ENCODE data around the gene PAN3. TPM values are rescaled to one million over a fixed set of nuclear protein-coding genes. Genes with fewer than 3 reads are reported as not detected.

The PAN3 gene
- total RNA-seq, 2 experiments from 2014 or later: 26.0 to 28.3 TPM

DNA sequence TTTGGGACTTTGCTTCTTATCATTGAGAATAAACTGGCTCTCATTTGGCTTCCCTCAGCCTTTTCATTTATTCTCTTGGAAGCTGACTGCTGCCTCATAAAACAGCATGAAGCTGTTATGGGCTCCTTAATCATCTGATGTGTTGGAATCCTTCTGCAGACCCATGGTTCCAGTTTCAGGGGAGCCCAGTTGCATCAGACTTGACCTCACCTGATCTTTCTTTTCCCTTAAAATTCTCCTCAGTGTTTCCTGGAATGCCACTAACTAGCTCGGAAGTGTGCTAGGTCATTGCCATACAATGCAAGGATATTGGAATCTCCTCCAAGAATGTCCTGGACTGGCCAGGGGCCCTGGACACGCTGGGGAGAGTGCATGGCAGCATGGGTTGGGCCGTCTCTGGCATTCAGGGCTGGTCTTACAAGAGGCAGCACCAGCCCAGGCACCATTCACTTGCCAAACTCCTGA lies 197.9 kb downstream of the PAN3 start:
- Mint-ChIP-seq H3K27me3 (no peaks in the 10 kb centered on the region), H3K4me3 (no peak overlapping the region), H3K36me3 (no peaks in the 10 kb centered on the region), H3K9me3 (no peaks in the 10 kb centered on the region), H3K4me1 (ENCODE audit: low read depth) (peaks cover 5% of the 10 kb centered on the region), H3K27ac (no peak overlapping the region)
- intact Hi-C loops (cut with micrococcal nuclease): no loop called here
- no peak for DNase-seq
- CTCF ChIA-PET: no interaction called here
- POLR2A ChIA-PET: no interaction called here

DNA sequence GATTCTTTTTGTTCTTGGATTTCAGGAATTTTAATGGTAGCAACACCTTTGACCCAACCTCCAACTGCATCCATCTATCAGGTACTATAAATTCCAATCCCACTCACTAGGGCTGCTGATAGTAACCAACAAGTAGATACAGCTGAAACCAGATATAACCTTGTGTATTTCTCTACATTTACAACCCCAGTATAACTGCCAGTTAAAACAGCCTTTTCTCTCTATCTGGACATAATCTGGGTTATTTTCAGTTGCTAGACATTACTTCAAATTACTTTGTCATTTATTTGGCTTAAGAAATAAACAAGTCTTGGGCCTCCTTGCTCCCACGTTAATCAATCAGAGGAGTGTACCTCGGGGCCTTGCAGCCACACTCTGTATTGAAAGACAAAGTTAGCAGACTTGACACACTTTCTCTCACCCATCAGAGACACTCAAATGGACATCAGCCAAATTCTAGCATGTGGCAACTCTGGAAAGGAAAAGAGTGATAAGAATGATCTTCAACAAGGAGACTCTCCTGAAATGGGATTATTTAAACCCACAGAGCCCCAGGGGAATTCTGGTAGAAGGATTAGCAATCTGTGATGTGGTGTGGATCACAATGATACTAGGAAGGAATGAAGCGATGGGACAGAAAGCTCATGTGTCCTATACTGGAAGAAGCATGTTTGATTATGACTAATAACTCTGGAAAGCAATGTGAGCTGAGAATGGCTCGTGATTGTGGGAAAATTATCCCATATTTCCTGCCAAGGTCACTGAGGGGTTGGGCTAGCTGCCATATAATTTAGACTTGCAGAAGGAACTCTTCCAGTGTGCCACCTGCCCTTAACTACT lies 199.0 kb downstream of the PAN3 start:
- no peaks in the 10 kb centered on the region for H3K9me3 Mint-ChIP-seq
- no peak overlapping the region for H3K4me3 Mint-ChIP-seq
- CTCF ChIA-PET: no interaction called here
- no peak overlapping the region for H3K27ac Mint-ChIP-seq
- peaks cover 5% of the 10 kb centered on the region for H3K4me1 Mint-ChIP-seq (ENCODE audit: low read depth)
- POLR2A ChIA-PET: no interaction called here
- H3K27me3 Mint-ChIP-seq: no peaks in the 10 kb centered on the region
- no peak for DNase-seq
- H3K36me3 Mint-ChIP-seq: no peaks in the 10 kb centered on the region
- intact Hi-C loops (cut with micrococcal nuclease): no loop called here

DNA sequence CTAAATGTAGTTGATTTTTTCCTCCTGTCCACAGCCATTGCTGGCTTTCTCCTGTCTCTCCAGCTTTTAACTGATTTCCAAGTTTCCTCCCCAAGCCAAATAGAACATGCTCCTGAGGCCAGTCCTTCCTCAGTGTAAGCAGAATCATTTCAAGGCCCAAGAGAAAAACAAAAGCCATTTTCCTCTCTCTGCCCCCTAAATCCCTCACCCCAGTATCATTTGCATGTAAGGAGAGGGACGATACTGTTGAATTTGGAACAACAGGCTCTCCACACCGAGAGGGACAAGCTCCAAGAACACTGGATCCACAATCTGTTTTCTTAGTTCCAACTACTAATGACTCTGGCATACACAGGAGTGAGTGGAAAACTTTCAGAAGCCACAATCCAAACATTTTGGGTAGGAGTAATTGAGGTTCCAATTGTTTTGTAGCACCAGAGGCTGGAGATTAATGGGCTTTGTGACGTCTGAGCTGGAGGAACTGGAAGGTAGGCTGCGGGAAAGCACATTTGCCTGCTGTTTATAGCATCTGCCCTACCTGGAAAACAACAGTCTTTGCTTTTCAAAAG lies 199.7 kb downstream of the PAN3 start:
- no peak for DNase-seq
- intact Hi-C loops (cut with micrococcal nuclease): no loop called here
- H3K9me3 Mint-ChIP-seq: no peaks in the 10 kb centered on the region
- H3K27me3 Mint-ChIP-seq: no peaks in the 10 kb centered on the region
- ChIA-PET CTCF (no interaction called here), POLR2A (no interaction called here)
- no peak overlapping the region for H3K4me3 Mint-ChIP-seq
- H3K36me3 Mint-ChIP-seq: no peaks in the 10 kb centered on the region
- H3K27ac Mint-ChIP-seq: no peak overlapping the region
- H3K4me1 Mint-ChIP-seq (ENCODE audit: low read depth): peaks cover 5% of the 10 kb centered on the region

DNA sequence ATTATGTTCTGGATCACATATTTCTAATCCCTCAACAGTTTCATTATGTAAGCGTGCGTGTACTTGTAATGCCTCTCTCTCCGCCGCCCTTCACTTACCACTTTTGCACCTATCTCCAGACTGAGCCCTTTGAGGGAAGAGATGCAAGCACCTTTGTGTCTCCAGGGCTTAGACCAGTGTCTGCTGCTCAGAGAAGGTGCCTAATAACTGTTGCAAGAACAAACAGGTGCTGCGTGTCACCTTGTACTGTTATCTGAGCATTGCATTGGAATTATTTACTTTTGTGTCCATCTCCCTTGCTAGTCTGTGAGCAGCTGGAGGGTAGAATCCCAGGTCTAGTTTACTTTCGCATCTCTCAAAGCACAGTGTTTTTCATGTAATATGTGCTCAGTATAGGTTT lies 200.4 kb downstream of the PAN3 start:
- no peak for DNase-seq
- Mint-ChIP-seq H3K4me1 (ENCODE audit: low read depth) (peaks cover 5% of the 10 kb centered on the region), H3K36me3 (no peaks in the 10 kb centered on the region), H3K27me3 (no peaks in the 10 kb centered on the region), H3K4me3 (no peak overlapping the region), H3K27ac (no peak overlapping the region), H3K9me3 (no peaks in the 10 kb centered on the region)
- POLR2A ChIA-PET: no interaction called here
- intact Hi-C loops (cut with micrococcal nuclease): no loop called here
- CTCF ChIA-PET: no interaction called here

DNA sequence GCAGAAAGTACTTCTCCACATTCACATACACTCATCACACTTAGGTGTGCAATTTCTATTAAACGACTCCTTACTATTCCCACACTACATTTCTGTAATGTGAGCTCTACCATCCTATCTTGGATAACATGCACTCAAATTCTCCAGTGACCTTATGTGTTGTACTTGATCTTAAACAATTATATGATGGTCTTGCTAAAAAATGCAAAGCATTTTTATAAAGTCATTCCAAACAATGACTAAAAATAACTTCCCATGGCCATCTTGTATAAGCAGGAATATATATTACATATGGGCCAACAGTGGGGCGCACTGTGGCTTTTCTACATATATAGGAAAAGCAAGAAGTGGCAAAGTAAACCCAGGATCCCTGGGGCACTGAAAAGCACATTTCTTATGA lies 201.1 kb downstream of the PAN3 start:
- H3K4me3 Mint-ChIP-seq: no peak overlapping the region
- H3K9me3 Mint-ChIP-seq: no peaks in the 10 kb centered on the region
- CTCF ChIA-PET: no interaction called here
- DNase-seq: no peak
- no peak overlapping the region for H3K27ac Mint-ChIP-seq
- H3K4me1 Mint-ChIP-seq (ENCODE audit: low read depth): peaks cover 5% of the 10 kb centered on the region
- H3K36me3 Mint-ChIP-seq: peaks cover 1% of the 10 kb centered on the region
- intact Hi-C loops (cut with micrococcal nuclease): no loop called here
- POLR2A ChIA-PET: no interaction called here
- H3K27me3 Mint-ChIP-seq: no peaks in the 10 kb centered on the region

DNA sequence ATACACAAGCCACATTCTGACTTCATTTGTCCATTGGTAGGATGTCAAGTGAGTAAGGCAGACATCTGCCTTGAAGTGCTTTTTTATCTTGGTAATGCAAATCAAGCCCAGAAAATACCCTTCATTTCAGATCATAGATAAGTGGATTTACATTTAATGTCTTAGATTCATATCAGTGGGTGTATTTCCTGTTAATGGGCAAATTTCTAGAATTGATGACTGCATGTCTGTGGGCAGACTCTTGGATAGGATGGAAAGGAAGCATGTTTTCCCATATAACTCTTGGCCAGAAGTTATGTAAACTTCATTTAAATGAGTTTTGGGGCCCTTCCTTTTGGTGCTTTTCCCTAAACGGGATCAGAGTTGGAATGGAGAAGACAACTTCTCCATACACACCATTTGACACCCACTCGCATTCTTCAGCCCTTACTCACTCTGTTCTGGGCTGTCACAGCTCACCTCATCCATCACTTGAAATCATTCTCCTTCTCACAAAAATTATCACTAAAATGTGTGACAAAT lies 202.0 kb downstream of the PAN3 start:
- DNase-seq: no peak
- H3K9me3 Mint-ChIP-seq: no peaks in the 10 kb centered on the region
- H3K27me3 Mint-ChIP-seq: no peaks in the 10 kb centered on the region
- peaks cover 5% of the 10 kb centered on the region for H3K4me1 Mint-ChIP-seq (ENCODE audit: low read depth)
- H3K27ac Mint-ChIP-seq: no peak overlapping the region
- no peak overlapping the region for H3K4me3 Mint-ChIP-seq
- CTCF ChIA-PET: no interaction called here
- POLR2A ChIA-PET: no interaction called here
- peaks cover 1% of the 10 kb centered on the region for H3K36me3 Mint-ChIP-seq
- intact Hi-C loops (cut with micrococcal nuclease): no loop called here

DNA sequence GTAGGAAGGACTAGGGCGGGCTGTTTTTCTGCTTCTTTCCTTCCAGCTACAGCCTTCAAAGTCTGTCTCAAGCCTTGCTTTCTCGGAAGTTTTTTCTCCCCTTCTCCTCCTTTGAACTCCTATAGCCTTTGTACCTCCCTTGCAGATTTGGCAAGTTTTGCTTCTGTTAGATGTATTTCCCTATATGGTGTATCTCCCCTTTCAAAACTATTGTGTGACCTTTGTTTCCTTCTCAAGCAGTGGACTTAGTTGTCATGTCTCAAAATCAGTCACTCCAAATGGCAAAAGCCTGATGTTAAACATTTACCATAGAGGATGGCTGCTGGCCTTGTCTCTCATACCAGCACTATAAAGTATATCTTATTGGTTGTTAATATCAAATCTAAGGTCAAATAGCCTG lies 203.9 kb downstream of the PAN3 start:
- H3K4me3 Mint-ChIP-seq: no peak overlapping the region
- intact Hi-C loops (cut with micrococcal nuclease): no loop called here
- peaks cover 5% of the 10 kb centered on the region for H3K4me1 Mint-ChIP-seq (ENCODE audit: low read depth)
- POLR2A ChIA-PET: no interaction called here
- DNase-seq: no peak
- H3K36me3 Mint-ChIP-seq: peaks cover 1% of the 10 kb centered on the region
- no peaks in the 10 kb centered on the region for H3K9me3 Mint-ChIP-seq
- no peak overlapping the region for H3K27ac Mint-ChIP-seq
- peaks cover 3% of the 10 kb centered on the region for H3K27me3 Mint-ChIP-seq
- CTCF ChIA-PET: no interaction called here

DNA sequence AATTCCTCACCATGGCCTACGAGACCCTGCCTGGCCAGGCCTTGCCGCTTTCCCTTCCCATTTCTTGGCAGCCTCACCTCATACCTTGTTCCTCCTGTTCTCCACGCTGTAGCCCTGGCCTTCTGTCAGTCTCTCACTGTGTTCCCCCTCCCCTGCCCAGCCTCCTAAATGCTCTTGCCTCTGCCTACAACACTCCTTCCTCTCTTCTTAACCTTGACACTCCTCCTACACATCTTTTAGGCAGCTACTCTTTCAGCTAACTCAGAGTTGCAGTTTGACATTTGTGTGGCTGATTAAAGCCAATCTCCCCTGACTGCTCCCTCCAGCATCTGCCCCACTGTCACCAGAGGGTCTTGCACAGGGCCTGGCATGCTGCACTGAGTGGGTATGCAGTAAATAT lies 205.8 kb downstream of the PAN3 start:
- Mint-ChIP-seq H3K36me3 (peaks cover 1% of the 10 kb centered on the region), H3K9me3 (no peaks in the 10 kb centered on the region), H3K27me3 (peaks cover 3% of the 10 kb centered on the region), H3K4me3 (no peak overlapping the region), H3K27ac (no peak overlapping the region), H3K4me1 (ENCODE audit: low read depth) (peaks cover 13% of the 10 kb centered on the region)
- POLR2A ChIA-PET: no interaction called here
- no peak for DNase-seq
- CTCF ChIA-PET: no interaction called here
- intact Hi-C loops (cut with micrococcal nuclease): no loop called here

Other genes starting within 250 kb of the PAN3 start
- gene PDX1, start 218.5 kb upstream of the PAN3 start, total RNA-seq: not detected
- not detected for gene CDX2, start 169.2 kb upstream of the PAN3 start, total RNA-seq
- not detected for gene URAD, start 149.9 kb upstream of the PAN3 start, total RNA-seq
- gene FLT3, start 38.0 kb upstream of the PAN3 start, total RNA-seq: not detected